Measurements from ENCODE around the gene VWA3A.

DNA sequence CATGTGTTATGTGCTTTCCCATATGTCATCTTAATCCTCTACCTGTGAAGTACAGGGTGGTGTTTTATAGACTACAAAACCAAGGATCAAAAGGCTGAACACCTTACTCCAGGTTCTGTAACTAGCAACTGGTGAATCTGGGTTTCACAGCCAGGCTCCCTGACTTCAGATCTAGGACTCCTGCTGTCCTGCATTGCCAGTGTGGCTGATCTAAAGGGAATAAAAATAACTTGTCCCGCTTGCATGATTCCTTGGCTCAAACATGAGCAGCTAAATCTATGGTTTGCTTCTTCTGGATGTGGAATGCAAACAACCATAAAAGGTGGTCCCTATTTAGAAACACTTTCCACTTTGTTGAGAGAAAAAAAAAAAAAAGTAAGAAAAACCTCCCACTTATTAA is 3.7 kb upstream of the VWA3A start:
- no peak for TF ChIP-seq POLR2A (IDR thresholded peaks at IDR 0.05)
- TF ChIP-seq, protein P1, sequence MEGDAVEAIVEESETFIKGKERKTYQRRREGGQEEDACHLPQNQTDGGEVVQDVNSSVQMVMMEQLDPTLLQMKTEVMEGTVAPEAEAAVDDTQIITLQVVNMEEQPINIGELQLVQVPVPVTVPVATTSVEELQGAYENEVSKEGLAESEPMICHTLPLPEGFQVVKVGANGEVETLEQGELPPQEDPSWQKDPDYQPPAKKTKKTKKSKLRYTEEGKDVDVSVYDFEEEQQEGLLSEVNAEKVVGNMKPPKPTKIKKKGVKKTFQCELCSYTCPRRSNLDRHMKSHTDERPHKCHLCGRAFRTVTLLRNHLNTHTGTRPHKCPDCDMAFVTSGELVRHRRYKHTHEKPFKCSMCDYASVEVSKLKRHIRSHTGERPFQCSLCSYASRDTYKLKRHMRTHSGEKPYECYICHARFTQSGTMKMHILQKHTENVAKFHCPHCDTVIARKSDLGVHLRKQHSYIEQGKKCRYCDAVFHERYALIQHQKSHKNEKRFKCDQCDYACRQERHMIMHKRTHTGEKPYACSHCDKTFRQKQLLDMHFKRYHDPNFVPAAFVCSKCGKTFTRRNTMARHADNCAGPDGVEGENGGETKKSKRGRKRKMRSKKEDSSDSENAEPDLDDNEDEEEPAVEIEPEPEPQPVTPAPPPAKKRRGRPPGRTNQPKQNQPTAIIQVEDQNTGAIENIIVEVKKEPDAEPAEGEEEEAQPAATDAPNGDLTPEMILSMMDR (IDR thresholded peaks at IDR 0.05) = no peak

All from uterus (tissue), 2 donors.